GM19438 (cell line): ENCODE data around the gene NEK5.
"Not testable (repeated sequence)": the region's sequence is repeated elsewhere in the genome, so short reads cannot be mapped to it uniquely, and the experiment has no call there.

Source experiments
- ATAC-seq: cut with Tn5 transposase; IDR thresholded peaks from one replicate; pipeline ENCODE4 v1.9.1; 2021; ENCODE audit warnings: low read depth; ENCODE audit not compliant: unreplicated experiment

NEK5 gene

DNA sequence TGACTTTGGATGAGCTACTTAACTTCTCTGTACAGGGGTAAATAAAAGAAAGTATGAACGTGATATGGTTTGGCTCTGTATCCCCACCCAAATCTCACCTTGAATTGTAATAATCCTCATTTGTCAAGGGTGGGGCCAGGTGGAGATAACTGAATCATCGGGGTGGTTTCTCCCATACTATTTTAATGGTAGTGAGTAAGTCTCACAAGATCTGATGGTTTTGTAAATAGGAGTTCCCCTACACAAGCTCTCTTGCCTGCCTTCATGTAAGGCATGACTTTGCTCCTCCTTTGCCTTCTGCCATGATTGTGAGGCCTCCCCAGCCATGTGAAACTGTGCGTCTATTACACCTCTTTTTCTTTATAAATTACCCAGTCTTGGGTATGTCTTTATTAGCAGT is 43.9 kb downstream of the NEK5 start:
- not testable (repeated sequence) for ATAC-seq

DNA sequence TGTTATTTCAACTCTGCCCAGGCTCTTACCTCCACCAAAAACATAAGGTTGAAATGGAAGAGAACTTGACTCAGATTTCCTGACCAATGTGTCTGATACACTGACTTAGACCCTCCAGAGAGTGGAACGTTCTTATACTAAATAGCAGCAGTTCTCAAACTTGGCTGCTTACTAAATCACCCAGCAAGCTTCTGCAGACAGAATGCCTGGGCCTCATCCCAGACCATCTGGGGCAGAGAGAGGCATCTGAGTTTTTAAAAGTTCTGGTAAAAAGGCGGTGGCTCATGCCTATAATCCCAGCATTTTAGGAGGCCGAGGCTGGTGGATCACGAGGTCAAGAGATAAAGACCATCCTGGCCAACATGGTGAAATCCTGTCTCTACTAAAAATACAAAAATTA is 46.3 kb downstream of the NEK5 start:
- no peak for ATAC-seq

DNA sequence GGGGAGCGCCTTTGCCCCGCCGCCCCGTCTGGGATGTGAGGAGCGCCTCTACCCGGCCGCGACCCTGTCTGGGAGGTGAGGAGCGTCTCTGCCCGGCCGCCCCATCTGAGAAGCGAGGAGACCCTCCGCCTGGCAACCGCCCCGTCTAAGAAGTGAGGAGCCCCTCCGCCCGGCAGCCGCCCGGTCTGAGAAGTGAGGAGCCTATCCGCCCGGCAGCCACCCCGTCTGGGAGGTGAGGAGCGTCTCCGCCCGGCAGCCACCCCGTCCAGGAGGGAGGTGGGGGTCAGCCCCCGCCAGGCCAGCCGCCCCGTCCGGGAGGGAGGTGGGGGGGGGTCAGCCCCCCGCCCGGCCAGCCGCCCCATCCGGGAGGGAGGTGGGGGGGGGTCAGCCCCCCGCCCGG is 49.0 kb downstream of the NEK5 start:
- ATAC-seq = not testable (repeated sequence)

DNA sequence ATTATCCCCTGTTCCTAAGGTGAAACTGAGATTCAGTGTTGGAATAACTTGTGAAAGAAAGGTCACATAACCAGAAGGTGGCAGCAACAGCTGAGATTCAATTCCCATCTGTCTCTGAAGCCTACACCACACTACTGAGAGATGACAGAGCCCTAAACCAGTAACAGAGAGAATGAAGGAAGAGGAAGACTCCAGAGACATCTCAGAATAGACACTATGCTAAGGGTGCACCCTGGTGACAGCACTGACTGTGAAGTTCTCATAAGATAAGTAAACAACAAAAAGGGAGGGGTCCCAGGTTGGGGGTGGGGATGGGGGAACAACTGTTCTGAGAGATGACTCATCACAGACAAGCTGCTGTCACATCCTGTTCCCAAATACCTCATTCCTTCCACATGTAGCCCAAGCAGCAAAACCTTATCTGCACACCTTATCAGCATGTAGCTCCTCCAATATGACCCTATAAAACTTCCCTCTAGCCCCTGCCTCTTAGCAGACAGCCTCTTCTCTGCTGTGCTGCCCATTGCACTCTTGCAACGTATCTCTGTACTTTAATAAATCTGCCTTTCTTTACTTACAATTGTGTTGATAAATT is 57.8 kb downstream of the NEK5 start:
- no peak for ATAC-seq

DNA sequence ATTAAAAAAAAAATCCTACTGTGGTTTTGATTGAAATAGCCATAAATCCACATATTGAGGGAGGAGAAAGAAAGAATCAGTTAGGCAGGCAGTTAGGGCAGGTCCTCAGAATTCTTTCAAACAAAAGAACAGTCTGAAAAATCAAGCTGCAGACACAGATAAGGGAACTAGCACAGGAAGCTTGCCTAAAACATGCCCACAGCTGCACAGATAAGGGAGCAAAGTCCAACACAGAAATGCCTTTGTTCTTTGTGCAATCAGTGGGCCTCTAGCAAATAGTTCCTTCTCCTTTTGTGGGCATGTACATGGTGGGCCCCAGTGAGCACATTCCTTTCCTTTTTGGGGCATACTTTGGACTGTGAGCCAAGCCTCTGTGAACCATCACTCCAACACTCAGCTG is 61.6 kb downstream of the NEK5 start:
- ATAC-seq = no peak

DNA sequence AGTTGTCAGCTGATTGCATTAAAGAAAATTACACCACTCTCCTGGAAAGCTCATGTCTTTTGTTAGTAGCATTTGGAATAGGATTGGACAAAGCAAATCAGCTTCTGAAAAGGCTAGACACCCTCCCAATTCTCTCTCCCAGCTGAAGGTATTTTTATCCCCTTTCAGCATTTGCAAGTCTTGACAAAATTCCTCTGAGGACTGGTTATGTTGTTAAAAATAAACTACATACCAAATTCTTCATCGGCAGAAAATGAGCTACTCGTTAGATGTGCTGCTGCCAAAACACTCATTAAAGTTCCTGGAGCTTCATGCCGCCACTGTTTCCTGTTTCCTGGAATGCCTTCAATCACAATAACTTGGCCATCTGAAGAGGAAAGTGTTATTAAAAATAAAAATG is 67.3 kb downstream of the NEK5 start:
- no peak for ATAC-seq

DNA sequence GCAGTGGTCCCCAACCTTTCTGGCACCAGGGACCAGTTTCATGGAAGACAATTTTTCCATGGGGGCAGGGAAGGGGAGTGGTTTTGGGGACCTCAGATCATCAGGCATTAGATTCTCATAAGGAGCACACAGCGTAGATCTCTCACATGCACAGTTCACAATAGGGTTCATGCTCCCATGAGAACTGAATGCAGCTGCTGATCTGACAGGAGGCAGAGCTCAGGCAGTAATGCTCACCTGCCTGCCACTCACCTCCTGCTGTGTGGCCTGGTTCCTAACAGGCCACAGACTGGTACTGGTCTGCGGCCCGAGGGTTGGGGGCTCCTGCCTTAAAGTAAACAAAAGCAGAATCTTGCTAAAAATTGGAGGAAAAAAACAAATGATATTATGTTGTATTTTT is 67.8 kb downstream of the NEK5 start:
- not testable (repeated sequence) for ATAC-seq

DNA sequence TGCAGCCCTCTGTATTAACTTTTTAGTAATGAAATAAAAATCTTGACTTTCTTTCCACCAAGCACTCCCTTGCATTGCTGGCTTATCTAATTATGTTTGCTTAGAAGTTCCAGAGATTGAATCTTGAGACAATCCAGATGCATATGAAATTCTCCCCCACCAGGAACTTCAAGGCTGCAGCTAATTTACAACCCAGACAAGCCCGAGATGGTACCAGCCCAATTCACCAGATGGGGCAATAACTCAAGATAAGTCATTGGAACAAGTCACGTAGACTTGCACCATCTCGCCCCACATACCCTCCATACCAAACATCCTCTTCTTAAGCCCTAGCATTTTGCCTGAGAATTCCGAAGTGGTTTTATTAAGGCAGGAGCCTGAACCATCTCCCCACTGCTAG is 75.4 kb downstream of the NEK5 start:
- ATAC-seq = no peak

DNA sequence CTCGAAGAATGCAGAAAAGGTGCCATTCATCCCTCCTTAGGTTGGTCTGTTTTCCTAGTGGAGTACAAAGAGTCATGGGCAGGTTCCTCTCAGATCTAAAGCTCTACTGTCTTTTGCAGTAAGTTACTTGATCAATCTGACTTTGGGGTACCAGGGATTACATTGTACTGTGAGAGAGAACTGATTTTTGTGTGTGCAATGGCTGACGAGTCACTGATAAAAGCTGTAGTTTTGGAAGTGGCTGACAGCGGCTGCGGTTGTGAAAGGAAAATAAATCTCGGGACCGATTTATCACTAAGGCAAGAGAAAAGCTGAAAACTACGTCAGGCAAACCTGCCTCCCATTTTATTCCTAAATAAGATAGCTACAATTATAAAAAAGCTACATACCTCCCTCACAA is 77.5 kb downstream of the NEK5 start:
- ATAC-seq = no peak

DNA sequence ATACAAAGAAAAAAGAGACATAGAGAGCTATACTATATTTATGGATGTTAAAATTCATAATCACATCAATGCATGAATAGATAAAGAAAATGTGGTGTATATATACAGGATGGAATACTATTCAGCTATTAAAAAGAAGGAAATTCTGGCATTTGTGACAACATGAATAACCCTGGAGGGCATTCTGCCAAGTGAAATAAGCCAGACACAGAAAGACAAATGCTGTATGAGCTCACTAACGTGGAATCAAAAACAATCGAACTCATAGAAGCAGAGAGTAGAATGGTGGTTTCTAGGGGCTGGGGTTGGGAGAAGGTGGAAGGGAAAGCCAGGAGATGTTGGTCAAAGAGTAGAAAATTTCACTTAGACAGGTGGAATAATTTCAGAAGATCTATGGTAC is 80.4 kb downstream of the NEK5 start:
- no peak for ATAC-seq

DNA sequence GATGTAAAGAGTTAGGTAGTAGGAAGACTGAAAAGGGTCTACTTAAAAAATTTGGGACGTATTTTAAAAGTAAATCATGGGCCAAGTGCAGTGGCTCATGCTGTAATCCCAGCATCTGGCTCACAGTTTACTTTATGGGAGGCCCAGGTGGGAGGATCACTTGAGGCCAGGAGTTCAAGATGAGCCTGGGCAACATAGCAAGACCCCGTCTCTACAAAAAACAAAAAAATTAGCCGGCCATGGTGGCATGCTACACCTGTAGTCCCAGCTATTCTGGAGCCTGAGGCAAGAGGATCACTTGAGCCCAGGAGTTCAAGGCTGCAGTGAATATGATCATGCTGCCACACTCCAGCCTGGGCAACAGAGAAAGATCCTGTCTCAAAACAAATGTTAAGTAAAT is 81.4 kb downstream of the NEK5 start:
- no peak for ATAC-seq

DNA sequence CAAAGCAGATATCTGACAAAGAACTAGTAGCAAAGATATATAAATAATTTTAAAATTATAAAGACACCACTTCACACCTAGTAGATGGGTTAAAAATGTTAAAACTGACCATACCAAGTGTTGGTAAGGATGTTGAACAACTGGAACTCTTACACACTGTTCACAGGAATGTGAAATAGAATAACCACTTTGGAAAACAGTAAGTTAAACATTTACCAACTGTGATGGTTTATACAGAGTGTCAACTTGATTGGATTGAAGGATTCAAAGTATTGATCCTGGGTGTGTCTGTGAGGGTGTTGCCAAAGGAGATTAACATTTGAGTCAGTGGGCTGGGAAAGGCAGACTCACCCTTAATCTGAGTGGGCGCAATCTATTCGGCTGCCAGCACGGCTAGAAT is 85.2 kb downstream of the NEK5 start:
- no peak for ATAC-seq

DNA sequence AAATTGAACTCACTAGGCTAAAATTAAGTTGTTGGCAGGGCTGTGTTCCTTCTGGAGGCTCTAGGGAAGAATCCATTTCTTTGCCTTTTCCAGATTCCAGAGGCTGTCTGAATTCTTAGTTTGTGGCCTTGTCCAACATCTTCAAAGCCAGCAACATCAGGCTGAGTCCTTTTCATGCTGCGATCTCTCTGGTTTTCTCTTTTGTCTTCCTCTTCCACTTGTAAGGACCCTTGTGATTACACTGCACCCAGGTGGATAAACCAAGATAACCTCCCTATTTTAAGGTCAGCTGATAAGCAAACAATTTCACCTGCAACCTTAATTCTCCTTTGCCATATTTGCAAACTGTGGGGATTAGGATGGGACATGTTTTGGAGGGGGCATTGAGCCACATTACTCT is 92.8 kb downstream of the NEK5 start:
- ATAC-seq = no peak

DNA sequence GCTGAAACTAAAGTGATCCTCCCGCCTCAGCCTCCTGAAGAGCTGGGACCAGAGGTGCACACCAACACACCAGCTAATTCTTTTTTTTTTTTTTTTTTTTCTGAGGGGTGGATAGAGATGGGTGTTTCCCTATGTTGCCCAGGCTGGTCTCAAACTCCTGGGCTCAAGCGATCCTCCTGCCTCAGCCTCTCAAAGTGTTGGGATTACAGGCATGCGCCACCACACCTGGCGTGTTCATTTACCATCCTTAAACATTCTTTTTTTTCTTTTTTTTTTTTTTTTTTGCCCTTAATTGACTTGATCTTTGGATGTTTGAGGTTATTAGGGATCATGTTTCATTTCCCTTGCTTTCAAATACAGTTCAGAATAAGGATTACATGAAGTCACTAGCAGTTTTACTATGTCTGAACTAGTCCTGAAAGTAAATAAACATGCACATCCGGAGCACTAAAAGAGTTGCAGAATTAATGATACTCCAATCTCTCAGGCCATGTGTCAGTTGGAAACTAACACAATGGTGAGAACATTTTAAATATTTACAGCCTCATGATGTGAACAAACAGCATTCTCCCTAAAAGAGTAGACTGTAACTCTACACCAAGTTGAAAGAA is 94.2 kb downstream of the NEK5 start:
- ATAC-seq = no peak

DNA sequence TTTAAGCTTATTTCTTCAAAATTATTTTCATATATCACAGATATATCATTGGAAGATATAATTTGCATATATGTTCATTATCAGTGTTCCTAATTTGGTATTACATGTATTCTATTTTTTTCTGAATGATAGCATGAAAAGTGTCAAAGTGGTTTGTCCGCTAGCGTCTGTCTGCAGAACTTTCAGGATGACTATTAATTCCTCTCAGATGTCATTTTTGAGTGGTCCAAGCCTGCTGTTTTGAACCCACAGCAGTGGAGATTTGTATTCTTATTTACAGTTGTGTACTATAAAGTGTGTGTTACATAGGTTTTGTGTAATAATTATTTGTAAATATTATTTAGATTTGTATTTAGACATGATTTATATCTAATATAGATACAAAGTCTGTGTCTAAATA is 95.8 kb downstream of the NEK5 start:
- no peak for ATAC-seq

DNA sequence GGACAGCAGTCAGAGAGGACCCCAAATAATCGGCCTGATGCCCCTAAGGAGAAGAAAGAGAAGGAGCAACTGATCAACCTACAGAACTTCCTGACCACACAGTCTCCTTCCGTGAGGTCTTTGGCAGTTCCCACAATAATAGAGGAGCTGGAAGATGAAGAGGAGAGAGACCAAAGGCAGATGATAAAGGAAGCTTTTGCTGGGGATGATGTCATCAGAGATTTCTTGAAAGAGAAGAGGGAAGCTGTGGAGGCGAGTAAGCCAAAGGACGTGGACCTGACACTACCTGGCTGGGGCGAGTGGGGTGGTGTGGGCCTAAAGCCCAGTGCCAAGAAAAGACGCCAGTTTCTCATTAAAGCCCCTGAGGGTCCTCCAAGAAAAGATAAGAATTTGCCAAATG is 98.5 kb downstream of the NEK5 start:
- not testable (repeated sequence) for ATAC-seq

DNA sequence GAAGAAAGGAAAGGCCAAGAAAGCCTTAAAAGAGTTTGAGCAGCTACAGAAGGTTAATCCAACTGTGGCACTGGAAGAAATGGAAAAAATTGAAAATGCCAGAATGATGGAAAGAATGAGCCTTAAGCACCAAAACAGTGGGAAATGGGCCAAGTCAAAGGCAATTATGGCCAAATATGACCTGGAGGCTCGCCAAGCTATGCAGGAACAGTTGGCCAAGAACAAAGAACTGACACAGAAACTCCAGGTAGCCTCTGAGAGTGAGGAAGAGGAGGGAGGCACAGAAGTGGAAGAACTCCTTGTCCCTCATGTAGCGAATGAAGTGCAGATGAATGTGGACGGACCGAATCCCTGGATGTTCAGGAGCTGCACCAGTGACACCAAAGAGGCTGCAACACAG is 99.3 kb downstream of the NEK5 start:
- ATAC-seq = no peak

DNA sequence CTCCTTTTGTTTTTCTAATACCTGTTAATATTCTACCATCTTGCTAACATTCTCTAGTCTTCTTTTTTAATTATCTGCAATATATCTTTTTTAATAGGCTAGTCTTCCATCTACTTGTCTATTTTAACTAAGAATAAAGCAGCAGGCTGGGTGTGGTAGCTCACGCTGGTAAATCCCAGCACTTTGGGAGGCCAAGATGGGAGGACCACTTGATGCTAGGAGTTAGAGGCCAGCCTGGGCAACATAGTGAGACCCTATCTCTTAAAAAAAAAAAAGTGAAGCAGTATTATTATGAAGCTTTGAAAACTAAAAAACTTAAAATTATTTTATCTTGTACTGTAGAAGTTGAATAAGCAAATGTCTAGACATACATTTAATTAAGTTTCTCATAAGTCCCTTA is 101.0 kb downstream of the NEK5 start:
- no peak for ATAC-seq

DNA sequence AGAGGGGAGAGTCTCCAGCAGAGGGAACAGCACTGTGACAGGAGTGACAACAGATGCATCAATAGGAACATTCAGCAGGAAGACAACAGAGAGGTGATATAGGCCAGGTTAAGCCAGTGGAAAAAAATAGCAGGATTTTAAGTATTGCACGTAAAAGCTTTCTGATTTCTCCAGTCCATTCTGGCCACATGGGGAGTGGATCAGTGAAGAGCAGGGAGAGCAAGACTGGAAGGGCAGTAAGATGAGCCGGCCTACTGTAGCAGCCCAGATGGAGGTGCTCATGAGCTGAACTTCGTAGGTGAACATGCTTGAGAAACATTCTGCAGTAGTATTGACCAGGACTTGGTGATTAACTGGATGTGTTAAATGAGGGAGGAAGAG is 102.6 kb downstream of the NEK5 start:
- ATAC-seq = no peak

DNA sequence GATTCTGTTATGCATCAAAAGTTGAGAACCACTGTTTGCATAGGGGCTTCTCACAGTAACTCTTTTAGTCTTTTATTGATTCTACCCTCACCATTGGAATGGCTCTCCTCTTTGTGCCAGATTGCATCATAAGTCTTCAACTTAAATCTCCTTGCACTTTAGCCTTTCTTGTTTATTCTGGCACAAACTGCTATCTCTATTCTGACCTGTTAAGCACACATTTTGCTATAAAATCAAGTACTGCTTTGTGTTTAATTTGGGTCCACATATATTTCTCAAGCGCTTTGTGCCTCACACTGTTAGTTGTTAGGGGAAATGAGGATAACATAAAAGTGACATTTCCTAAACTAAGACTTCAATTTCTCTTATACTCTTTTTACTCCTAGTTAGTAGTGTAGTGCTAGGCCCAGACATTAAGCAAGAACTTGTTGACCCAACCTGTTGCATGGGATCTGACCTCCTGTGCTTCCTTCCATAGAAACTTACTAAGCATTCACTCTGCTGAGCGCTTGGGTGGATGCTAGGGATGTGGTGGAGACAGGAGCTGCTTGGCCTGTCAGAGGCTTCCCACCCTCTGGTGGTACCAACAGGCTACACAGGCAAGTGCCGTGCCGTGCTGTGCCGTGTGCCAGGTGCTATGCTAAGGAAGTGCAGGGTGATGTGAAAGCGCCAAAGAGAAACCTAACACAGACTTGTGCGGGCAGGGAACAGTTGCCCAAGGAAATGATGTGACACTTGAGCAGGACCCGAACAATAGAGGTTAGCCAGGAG is 103.2 kb downstream of the NEK5 start:
- no peak for ATAC-seq

DNA sequence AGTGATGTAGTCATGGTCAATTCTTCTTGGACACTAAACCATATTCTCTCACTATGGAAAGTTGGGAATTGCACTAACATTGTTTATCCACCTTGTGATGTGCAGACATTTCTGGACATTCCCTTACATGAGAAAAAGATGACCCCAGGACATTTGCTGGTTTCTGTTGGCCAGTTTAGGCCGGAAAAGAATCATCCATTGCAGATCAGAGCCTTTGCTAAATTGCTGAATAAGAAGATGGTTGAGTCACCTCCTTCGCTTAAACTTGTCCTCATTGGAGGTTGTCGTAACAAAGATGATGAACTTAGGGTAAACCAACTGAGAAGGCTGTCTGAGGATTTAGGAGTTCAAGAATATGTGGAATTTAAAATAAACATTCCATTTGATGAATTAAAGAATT is 104.4 kb downstream of the NEK5 start, which contains the start of gene UTP14C:
Gene UTP14C, plus strand, starts transcription at position 211 of the 400 bp plus-strand sequence. CDS start 4,114 bp downstream, outside the sequence.
- ATAC-seq = no peak

DNA sequence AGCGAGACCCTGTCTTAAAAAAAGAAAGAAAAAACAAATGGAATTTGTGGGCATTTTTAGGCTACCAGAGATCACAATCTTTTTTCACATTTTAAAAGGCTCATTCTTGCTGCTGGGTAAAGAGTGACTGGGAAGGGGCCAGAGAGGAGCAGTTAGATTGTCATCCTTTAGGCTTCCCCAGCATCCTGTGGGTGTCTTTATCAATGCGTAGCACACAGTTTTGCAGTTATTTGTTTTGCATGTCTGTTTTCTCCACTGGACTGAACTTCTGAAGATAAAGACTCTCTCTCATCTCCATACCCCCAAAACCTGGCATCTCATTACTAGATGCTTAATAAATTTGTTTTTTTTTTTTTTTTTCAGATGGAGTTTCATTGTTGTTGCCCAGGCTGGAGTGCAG is 106.5 kb downstream of the NEK5 start:
- ATAC-seq = no peak
